ENCODE measurements around the gene CBX1.

The CBX1 gene

GRCh38 chr17:48059125-48059668, 42.1 kb downstream of the CBX1 start:
- Histone ChIP-seq H2BK12ac (ENCODE audit: low read length) (no peak overlapping the region), H3K18ac (ENCODE audit: low read length) (no peak overlapping the region), H4K8ac (ENCODE audit: low read depth, low read length) (no peak overlapping the region), H3K79me1 (ENCODE audit: low read depth, low read length) (peaks cover 11% of the 10 kb centered on the region), H2AK5ac (ENCODE audit: low read depth, low read length) (no peak overlapping the region), H4K91ac (ENCODE audit: low read depth, low read length, poor library complexity) (no peak overlapping the region), H3K4ac (ENCODE audit: low read length) (no peak overlapping the region), H3K27ac (replicated peaks; ENCODE audit: low read length) (no peak overlapping the region), H3K14ac (ENCODE audit: low read length) (no peak overlapping the region), H3K9me3 (replicated peaks in 1 of 2; ENCODE audit: control insufficient read depth in 2 of 2, insufficient read depth in 1 of 2, low read depth in 1 of 2, low read length in 2 of 2) (no peaks in the 10 kb centered on the region), H3K4me1 (ENCODE audit: control insufficient read depth in 2 of 2, insufficient read depth in 1 of 2, low read depth in 1 of 2, low read length in 2 of 2) (peaks cover 11 to 12% of the 10 kb centered on the region in 2 donors), H3K36me3 (replicated peaks in 1 of 2; ENCODE audit: control insufficient read depth in 2 of 2, insufficient read depth in 2 of 2, low read length in 2 of 2) (peaks cover 60 to 92% of the 10 kb centered on the region in 2 donors), H3K23ac (ENCODE audit: low read depth, low read length, poor library complexity) (peak overlapping the region; percentile 1), H3K4me3 (ENCODE audit: low read length in 2 of 2) (no peak overlapping the region), H2BK5ac (ENCODE audit: low read length) (no peak overlapping the region), H2BK15ac (ENCODE audit: low read length) (no peak overlapping the region), H3K9ac (ENCODE audit: low read depth, low read length, poor library complexity) (no peak overlapping the region), H2BK120ac (ENCODE audit: low read depth, low read length) (no peak overlapping the region), H2AFZ (ENCODE audit: low read length) (no peak overlapping the region), H3K27me3 (ENCODE audit: control insufficient read depth in 3 of 3, insufficient read depth in 3 of 3, low read depth in 1 of 3, low read length in 3 of 3) (no peaks in the 10 kb centered on the region), H3K4me2 (ENCODE audit: insufficient read depth, low read length, poor library complexity, severe bottlenecking) (no peak overlapping the region)
- DNase-seq (ENCODE audit: low spot score): no peak
- no CpG with 5 or more reads among the region's 32 CpGs for WGBS, 2 donors (ENCODE audit: extremely low coverage in 2 of 2, insufficient read length in 2 of 2, insufficient replicate concordance in 1 of 2)

- H2BK15ac ChIP-seq (ENCODE audit: low read length): no peak overlapping the region
- no peak overlapping the region for H3K14ac ChIP-seq (ENCODE audit: low read length)
- H4K91ac ChIP-seq (ENCODE audit: low read depth, low read length, poor library complexity): no peak overlapping the region
- peak overlapping the region; percentile 93 for H2BK5ac ChIP-seq (ENCODE audit: low read length)
- H2BK120ac ChIP-seq (ENCODE audit: low read depth, low read length): no peak overlapping the region
- peaks cover 11% of the 10 kb centered on the region for H3K79me1 ChIP-seq (ENCODE audit: low read depth, low read length)
- H3K18ac ChIP-seq (ENCODE audit: low read length): no peak overlapping the region
- no CpG with 5 or more reads among the region's 11 CpGs for WGBS, 2 donors (ENCODE audit: extremely low coverage in 2 of 2, insufficient read length in 2 of 2, insufficient replicate concordance in 1 of 2)
- H3K4me3 ChIP-seq (ENCODE audit: low read length in 2 of 2): no peak overlapping the region
- peaks cover 57 to 92% of the 10 kb centered on the region in 2 donors for H3K36me3 ChIP-seq (replicated peaks in 1 of 2; ENCODE audit: control insufficient read depth in 2 of 2, insufficient read depth in 2 of 2, low read length in 2 of 2)
- H3K27me3 ChIP-seq (ENCODE audit: control insufficient read depth in 3 of 3, insufficient read depth in 3 of 3, low read depth in 1 of 3, low read length in 3 of 3): no peaks in the 10 kb centered on the region
- H2AFZ ChIP-seq (ENCODE audit: low read length): no peak overlapping the region
- no peak overlapping the region for H3K4ac ChIP-seq (ENCODE audit: low read length)
- H3K4me1 ChIP-seq (ENCODE audit: control insufficient read depth in 2 of 2, insufficient read depth in 1 of 2, low read depth in 1 of 2, low read length in 2 of 2): peaks cover 17 to 18% of the 10 kb centered on the region in 2 donors
- H2AK5ac ChIP-seq (ENCODE audit: low read depth, low read length): no peak overlapping the region
- peak overlapping the region; percentile 1 for H3K23ac ChIP-seq (ENCODE audit: low read depth, low read length, poor library complexity)
- no peak for DNase-seq (ENCODE audit: low spot score)
- no peaks in the 10 kb centered on the region for H3K9me3 ChIP-seq (replicated peaks in 1 of 2; ENCODE audit: control insufficient read depth in 2 of 2, insufficient read depth in 1 of 2, low read depth in 1 of 2, low read length in 2 of 2)
- H3K9ac ChIP-seq (ENCODE audit: low read depth, low read length, poor library complexity): no peak overlapping the region
- no peak overlapping the region for H2BK12ac ChIP-seq (ENCODE audit: low read length)
- no peak overlapping the region for H3K4me2 ChIP-seq (ENCODE audit: insufficient read depth, low read length, poor library complexity, severe bottlenecking)
- no peak overlapping the region for H4K8ac ChIP-seq (ENCODE audit: low read depth, low read length)
- no peak overlapping the region for H3K27ac ChIP-seq (replicated peaks; ENCODE audit: low read length)
Observed at GRCh38 chr17:48058393-48059124, 42.7 kb downstream of the CBX1 start.

GRCh38 chr17:48057626-48058025, 43.7 kb downstream of the CBX1 start:
- Histone ChIP-seq H3K4me1 (ENCODE audit: control insufficient read depth in 2 of 2, insufficient read depth in 1 of 2, low read depth in 1 of 2, low read length in 2 of 2) (peaks cover 23 to 27% of the 10 kb centered on the region in 2 donors), H3K4me3 (ENCODE audit: low read length in 2 of 2) (no peak overlapping the region), H2BK15ac (ENCODE audit: low read length) (no peak overlapping the region), H3K9ac (ENCODE audit: low read depth, low read length, poor library complexity) (no peak overlapping the region), H4K8ac (ENCODE audit: low read depth, low read length) (no peak overlapping the region), H2AFZ (ENCODE audit: low read length) (no peak overlapping the region), H3K14ac (ENCODE audit: low read length) (no peak overlapping the region), H2BK120ac (ENCODE audit: low read depth, low read length) (no peak overlapping the region), H2BK12ac (ENCODE audit: low read length) (no peak overlapping the region), H3K4me2 (ENCODE audit: insufficient read depth, low read length, poor library complexity, severe bottlenecking) (no peak overlapping the region), H3K79me1 (ENCODE audit: low read depth, low read length) (peaks cover 11% of the 10 kb centered on the region), H3K27me3 (ENCODE audit: control insufficient read depth in 3 of 3, insufficient read depth in 3 of 3, low read depth in 1 of 3, low read length in 3 of 3) (no peaks in the 10 kb centered on the region), H3K9me3 (replicated peaks in 1 of 2; ENCODE audit: control insufficient read depth in 2 of 2, insufficient read depth in 1 of 2, low read depth in 1 of 2, low read length in 2 of 2) (no peaks in the 10 kb centered on the region), H2AK5ac (ENCODE audit: low read depth, low read length) (no peak overlapping the region), H3K18ac (ENCODE audit: low read length) (no peak overlapping the region), H3K4ac (ENCODE audit: low read length) (no peak overlapping the region), H3K36me3 (replicated peaks in 1 of 2; ENCODE audit: control insufficient read depth in 2 of 2, insufficient read depth in 2 of 2, low read length in 2 of 2) (peaks cover 57 to 92% of the 10 kb centered on the region in 2 donors), H3K23ac (ENCODE audit: low read depth, low read length, poor library complexity) (no peak overlapping the region), H2BK5ac (ENCODE audit: low read length) (no peak overlapping the region), H3K27ac (replicated peaks; ENCODE audit: low read length) (no peak overlapping the region), H4K91ac (ENCODE audit: low read depth, low read length, poor library complexity) (no peak overlapping the region)
- DNase-seq (ENCODE audit: low spot score): no peak
- WGBS, 2 donors (ENCODE audit: extremely low coverage in 2 of 2, insufficient read length in 2 of 2, insufficient replicate concordance in 1 of 2): no CpG with 5 or more reads among the region's 4 CpGs

DNA sequence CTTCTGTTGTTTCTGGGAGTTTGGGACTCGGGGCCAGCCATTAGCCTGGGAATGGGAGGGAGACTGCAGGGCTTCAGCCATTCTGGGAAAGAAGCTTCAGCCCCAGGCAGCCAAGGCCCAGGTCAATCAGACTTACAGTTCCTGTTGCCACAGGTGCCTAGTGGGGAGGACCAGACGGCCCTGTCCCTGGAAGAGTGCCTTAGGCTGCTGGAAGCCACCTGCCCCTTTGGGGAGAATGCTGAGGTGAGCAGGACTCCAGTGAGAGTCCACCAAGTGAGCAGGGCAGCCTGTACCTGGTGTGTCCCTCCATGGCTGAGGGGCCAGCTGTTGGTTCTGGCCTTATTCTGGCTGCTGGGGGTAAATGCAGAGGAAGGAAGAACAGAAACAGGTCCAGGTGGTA, 44.4 kb downstream of the CBX1 start:
- no peak overlapping the region for H3K23ac ChIP-seq (ENCODE audit: low read depth, low read length, poor library complexity)
- H3K79me1 ChIP-seq (ENCODE audit: low read depth, low read length): peaks cover 11% of the 10 kb centered on the region
- WGBS, 2 donors (ENCODE audit: extremely low coverage in 2 of 2, insufficient read length in 2 of 2, insufficient replicate concordance in 1 of 2): no CpG with 5 or more reads among the region's 2 CpGs
- H3K18ac ChIP-seq (ENCODE audit: low read length): no peak overlapping the region
- no peak overlapping the region for H4K91ac ChIP-seq (ENCODE audit: low read depth, low read length, poor library complexity)
- H3K14ac ChIP-seq (ENCODE audit: low read length): no peak overlapping the region
- H3K4me1 ChIP-seq (ENCODE audit: control insufficient read depth in 2 of 2, insufficient read depth in 1 of 2, low read depth in 1 of 2, low read length in 2 of 2): peaks cover 23 to 35% of the 10 kb centered on the region in 2 donors
- no peak overlapping the region for H3K9ac ChIP-seq (ENCODE audit: low read depth, low read length, poor library complexity)
- DNase-seq (ENCODE audit: low spot score): no peak
- no peaks in the 10 kb centered on the region for H3K27me3 ChIP-seq (ENCODE audit: control insufficient read depth in 3 of 3, insufficient read depth in 3 of 3, low read depth in 1 of 3, low read length in 3 of 3)
- no peak overlapping the region for H3K4me2 ChIP-seq (ENCODE audit: insufficient read depth, low read length, poor library complexity, severe bottlenecking)
- H3K36me3 ChIP-seq (replicated peaks in 1 of 2; ENCODE audit: control insufficient read depth in 2 of 2, insufficient read depth in 2 of 2, low read length in 2 of 2): peaks cover 58 to 92% of the 10 kb centered on the region in 2 donors
- no peak overlapping the region for H2BK15ac ChIP-seq (ENCODE audit: low read length)
- no peak overlapping the region for H2AFZ ChIP-seq (ENCODE audit: low read length)
- no peak overlapping the region for H2BK5ac ChIP-seq (ENCODE audit: low read length)
- H2AK5ac ChIP-seq (ENCODE audit: low read depth, low read length): no peak overlapping the region
- no peak overlapping the region for H2BK12ac ChIP-seq (ENCODE audit: low read length)
- H3K4me3 ChIP-seq (ENCODE audit: low read length in 2 of 2): no peak overlapping the region
- H3K27ac ChIP-seq (replicated peaks; ENCODE audit: low read length): no peak overlapping the region
- no peak overlapping the region for H2BK120ac ChIP-seq (ENCODE audit: low read depth, low read length)
- no peaks in the 10 kb centered on the region for H3K9me3 ChIP-seq (replicated peaks in 1 of 2; ENCODE audit: control insufficient read depth in 2 of 2, insufficient read depth in 1 of 2, low read depth in 1 of 2, low read length in 2 of 2)
- no peak overlapping the region for H3K4ac ChIP-seq (ENCODE audit: low read length)
- H4K8ac ChIP-seq (ENCODE audit: low read depth, low read length): no peak overlapping the region

Data from neuronal stem cell (in vitro differentiated cells).